Measurements from ENCODE around the gene DGKB. TPM values are rescaled to one million over a fixed set of nuclear protein-coding genes. Genes with fewer than 3 reads are reported as not detected.

Gene DGKB
- total RNA-seq, 1 experiment from 2014 or later = 1.9 TPM

DNA sequence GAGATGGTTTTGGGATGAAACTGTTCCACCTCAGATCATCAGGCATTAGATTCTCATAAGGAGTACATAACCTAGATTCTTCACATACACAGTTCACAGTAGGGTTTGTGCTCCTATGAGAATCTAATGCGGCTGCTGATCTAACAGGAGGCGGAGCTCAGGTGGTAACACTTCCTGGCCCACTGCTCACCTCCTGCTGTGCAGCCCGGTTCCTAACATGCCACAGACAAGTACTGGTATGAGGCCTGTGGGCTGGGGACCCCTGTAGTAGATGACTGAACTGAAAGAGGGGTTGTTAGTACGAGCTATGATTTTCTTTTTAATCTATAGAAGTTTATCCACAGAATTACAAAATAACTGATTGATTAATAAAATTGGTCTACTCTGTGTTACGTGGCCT lies 48.1 kb downstream of the DGKB start (continued):
- TF ChIP-seq, protein P1, sequence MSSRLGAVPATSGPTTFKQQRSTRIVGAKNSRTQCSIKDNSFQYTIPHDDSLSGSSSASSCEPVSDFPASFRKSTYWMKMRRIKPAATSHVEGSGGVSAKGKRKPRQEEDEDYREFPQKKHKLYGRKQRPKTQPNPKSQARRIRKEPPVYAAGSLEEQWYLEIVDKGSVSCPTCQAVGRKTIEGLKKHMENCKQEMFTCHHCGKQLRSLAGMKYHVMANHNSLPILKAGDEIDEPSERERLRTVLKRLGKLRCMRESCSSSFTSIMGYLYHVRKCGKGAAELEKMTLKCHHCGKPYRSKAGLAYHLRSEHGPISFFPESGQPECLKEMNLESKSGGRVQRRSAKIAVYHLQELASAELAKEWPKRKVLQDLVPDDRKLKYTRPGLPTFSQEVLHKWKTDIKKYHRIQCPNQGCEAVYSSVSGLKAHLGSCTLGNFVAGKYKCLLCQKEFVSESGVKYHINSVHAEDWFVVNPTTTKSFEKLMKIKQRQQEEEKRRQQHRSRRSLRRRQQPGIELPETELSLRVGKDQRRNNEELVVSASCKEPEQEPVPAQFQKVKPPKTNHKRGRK (CRISPR knock-in tag; IDR thresholded peaks at IDR 0.05; ENCODE audit: borderline replicate concordance) = no peak
- no peak for TF ChIP-seq IRF2 (CRISPR knock-in tag; IDR thresholded peaks at IDR 0.05; ENCODE audit: borderline replicate concordance, low read depth)

DNA sequence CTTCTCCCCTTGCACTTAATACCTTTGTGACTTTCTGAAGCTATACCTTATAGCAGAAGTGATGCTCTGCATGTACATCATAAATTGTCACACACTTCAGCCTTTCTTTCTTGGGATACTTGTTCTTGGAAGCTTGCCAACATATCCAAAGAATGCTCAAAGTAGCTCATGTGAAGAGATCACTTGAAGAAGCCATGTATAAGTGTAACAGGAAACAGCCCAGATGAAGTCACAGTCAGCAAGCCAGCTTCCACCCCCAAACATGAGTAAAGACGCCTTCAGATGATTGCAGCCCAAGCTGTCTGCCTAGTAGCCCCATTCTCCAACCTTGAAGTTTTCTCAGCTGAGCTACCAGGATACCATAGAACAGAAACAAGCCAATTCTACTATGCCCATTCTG lies 50.9 kb downstream of the DGKB start:
- POLR2A ChIA-PET = no interaction called here
- TF ChIP-seq ZNF219 (CRISPR knock-in tag; IDR thresholded peaks at IDR 0.05; ENCODE audit: borderline replicate concordance) (no peak), MXD4 (CRISPR knock-in tag; IDR thresholded peaks at IDR 0.05; ENCODE audit: borderline replicate concordance) (no peak), TEAD1 (CRISPR knock-in tag; IDR thresholded peaks at IDR 0.05) (no peak), FOXP1 (CRISPR knock-in tag; IDR thresholded peaks at IDR 0.05; ENCODE audit: borderline replicate concordance) (no peak), IRF2 (CRISPR knock-in tag; IDR thresholded peaks at IDR 0.05; ENCODE audit: borderline replicate concordance, low read depth) (no peak), OVOL2 (CRISPR knock-in tag; IDR thresholded peaks at IDR 0.05; ENCODE audit: borderline replicate concordance) (no peak), SP1 (CRISPR knock-in tag; conservative IDR thresholded peaks at IDR 0.05) (no peak), JUN (CRISPR knock-in tag; IDR thresholded peaks at IDR 0.05) (no peak), NR2C2 (CRISPR knock-in tag; IDR thresholded peaks at IDR 0.05) (no peak), ZNF138 (CRISPR knock-in tag; conservative IDR thresholded peaks at IDR 0.05) (no peak), NR1H2 (CRISPR knock-in tag; IDR thresholded peaks at IDR 0.05) (no peak), NFATC4 (CRISPR knock-in tag; IDR thresholded peaks at IDR 0.05) (no peak)
- TF ChIP-seq, protein P2, sequence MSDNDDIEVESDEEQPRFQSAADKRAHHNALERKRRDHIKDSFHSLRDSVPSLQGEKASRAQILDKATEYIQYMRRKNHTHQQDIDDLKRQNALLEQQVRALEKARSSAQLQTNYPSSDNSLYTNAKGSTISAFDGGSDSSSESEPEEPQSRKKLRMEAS (CRISPR knock-in tag; IDR thresholded peaks at IDR 0.05) = no peak
- TF ChIP-seq, protein P3, sequence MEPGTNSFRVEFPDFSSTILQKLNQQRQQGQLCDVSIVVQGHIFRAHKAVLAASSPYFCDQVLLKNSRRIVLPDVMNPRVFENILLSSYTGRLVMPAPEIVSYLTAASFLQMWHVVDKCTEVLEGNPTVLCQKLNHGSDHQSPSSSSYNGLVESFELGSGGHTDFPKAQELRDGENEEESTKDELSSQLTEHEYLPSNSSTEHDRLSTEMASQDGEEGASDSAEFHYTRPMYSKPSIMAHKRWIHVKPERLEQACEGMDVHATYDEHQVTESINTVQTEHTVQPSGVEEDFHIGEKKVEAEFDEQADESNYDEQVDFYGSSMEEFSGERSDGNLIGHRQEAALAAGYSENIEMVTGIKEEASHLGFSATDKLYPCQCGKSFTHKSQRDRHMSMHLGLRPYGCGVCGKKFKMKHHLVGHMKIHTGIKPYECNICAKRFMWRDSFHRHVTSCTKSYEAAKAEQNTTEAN (CRISPR knock-in tag; IDR thresholded peaks at IDR 0.05) = no peak
- TF ChIP-seq, protein P4, sequence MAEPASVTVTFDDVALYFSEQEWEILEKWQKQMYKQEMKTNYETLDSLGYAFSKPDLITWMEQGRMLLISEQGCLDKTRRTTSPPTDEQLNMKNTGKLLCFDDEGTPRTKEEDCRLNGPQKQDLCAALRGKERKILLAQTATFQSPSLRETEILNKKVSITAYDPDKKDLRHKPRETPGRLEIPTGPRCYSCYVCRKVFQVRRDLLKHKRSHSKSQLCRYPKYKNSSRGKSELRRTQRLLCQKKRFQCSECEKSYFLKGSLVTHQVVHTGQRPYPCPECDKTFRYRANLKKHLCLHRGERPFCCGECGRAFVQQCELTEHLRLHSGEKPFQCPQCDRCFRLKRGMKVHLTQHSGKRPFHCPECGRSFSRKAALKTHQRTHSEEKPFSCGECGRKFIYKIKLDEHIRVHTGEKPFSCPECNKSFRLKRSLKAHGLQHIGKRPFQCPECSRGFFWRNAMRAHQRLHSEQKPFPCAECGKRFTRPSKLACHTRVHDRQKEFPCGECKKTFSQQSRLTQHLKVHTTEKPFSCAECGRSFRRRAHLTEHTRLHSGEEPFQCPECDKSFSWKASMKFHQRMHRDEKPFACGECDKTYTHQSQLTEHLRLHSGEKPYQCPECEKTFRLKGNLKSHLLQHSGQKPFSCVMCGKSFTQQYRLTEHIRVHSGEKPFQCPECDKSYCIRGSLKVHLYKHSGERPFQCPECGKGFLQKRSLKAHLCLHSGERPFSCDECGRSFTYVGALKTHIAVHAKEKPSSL (CRISPR knock-in tag; conservative IDR thresholded peaks at IDR 0.05) = no peak
- TF ChIP-seq, protein P1 (CRISPR knock-in tag; IDR thresholded peaks at IDR 0.05; ENCODE audit: borderline replicate concordance) = no peak
- TF ChIP-seq, protein P5, sequence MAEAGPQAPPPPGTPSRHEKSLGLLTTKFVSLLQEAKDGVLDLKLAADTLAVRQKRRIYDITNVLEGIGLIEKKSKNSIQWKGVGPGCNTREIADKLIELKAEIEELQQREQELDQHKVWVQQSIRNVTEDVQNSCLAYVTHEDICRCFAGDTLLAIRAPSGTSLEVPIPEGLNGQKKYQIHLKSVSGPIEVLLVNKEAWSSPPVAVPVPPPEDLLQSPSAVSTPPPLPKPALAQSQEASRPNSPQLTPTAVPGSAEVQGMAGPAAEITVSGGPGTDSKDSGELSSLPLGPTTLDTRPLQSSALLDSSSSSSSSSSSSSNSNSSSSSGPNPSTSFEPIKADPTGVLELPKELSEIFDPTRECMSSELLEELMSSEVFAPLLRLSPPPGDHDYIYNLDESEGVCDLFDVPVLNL (CRISPR knock-in tag; IDR thresholded peaks at IDR 0.05; ENCODE audit: borderline replicate concordance, low read depth) = no peak
- TF ChIP-seq, protein P6, sequence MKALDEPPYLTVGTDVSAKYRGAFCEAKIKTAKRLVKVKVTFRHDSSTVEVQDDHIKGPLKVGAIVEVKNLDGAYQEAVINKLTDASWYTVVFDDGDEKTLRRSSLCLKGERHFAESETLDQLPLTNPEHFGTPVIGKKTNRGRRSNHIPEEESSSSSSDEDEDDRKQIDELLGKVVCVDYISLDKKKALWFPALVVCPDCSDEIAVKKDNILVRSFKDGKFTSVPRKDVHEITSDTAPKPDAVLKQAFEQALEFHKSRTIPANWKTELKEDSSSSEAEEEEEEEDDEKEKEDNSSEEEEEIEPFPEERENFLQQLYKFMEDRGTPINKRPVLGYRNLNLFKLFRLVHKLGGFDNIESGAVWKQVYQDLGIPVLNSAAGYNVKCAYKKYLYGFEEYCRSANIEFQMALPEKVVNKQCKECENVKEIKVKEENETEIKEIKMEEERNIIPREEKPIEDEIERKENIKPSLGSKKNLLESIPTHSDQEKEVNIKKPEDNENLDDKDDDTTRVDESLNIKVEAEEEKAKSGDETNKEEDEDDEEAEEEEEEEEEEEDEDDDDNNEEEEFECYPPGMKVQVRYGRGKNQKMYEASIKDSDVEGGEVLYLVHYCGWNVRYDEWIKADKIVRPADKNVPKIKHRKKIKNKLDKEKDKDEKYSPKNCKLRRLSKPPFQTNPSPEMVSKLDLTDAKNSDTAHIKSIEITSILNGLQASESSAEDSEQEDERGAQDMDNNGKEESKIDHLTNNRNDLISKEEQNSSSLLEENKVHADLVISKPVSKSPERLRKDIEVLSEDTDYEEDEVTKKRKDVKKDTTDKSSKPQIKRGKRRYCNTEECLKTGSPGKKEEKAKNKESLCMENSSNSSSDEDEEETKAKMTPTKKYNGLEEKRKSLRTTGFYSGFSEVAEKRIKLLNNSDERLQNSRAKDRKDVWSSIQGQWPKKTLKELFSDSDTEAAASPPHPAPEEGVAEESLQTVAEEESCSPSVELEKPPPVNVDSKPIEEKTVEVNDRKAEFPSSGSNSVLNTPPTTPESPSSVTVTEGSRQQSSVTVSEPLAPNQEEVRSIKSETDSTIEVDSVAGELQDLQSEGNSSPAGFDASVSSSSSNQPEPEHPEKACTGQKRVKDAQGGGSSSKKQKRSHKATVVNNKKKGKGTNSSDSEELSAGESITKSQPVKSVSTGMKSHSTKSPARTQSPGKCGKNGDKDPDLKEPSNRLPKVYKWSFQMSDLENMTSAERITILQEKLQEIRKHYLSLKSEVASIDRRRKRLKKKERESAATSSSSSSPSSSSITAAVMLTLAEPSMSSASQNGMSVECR (CRISPR knock-in tag; IDR thresholded peaks at IDR 0.05; ENCODE audit: borderline replicate concordance) = no peak
- Mint-ChIP-seq H3K27me3 (ENCODE audit: low read depth) (no peaks in the 10 kb centered on the region), H3K9me3 (peaks cover 18% of the 10 kb centered on the region), H3K36me3 (peaks cover 13% of the 10 kb centered on the region), H3K4me3 (no peak overlapping the region), H3K27ac (no peak overlapping the region), H3K4me1 (peaks cover 3% of the 10 kb centered on the region)
- DNase-seq (ENCODE audit: low spot score) = no peak
- CTCF ChIA-PET = no interaction called here
- ATAC-seq = no peak
